Suppressor macrophage treated with lipopolysaccharide for 1 hour (primary cell): ENCODE data around the gene TRIM4.
"Not testable (repeated sequence)": the region's sequence is repeated elsewhere in the genome, so short reads cannot be mapped to it uniquely, and the experiment has no call there.

ENCODE experiments used
- DNase-seq, 3 donors: peaks; one replicate each; pipeline ENCODE4 v3.0.0-alpha.2; 2020 to 2022

Gene TRIM4, protein sequence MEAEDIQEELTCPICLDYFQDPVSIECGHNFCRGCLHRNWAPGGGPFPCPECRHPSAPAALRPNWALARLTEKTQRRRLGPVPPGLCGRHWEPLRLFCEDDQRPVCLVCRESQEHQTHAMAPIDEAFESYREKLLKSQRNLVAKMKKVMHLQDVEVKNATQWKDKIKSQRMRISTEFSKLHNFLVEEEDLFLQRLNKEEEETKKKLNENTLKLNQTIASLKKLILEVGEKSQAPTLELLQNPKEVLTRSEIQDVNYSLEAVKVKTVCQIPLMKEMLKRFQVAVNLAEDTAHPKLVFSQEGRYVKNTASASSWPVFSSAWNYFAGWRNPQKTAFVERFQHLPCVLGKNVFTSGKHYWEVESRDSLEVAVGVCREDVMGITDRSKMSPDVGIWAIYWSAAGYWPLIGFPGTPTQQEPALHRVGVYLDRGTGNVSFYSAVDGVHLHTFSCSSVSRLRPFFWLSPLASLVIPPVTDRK

DNA sequence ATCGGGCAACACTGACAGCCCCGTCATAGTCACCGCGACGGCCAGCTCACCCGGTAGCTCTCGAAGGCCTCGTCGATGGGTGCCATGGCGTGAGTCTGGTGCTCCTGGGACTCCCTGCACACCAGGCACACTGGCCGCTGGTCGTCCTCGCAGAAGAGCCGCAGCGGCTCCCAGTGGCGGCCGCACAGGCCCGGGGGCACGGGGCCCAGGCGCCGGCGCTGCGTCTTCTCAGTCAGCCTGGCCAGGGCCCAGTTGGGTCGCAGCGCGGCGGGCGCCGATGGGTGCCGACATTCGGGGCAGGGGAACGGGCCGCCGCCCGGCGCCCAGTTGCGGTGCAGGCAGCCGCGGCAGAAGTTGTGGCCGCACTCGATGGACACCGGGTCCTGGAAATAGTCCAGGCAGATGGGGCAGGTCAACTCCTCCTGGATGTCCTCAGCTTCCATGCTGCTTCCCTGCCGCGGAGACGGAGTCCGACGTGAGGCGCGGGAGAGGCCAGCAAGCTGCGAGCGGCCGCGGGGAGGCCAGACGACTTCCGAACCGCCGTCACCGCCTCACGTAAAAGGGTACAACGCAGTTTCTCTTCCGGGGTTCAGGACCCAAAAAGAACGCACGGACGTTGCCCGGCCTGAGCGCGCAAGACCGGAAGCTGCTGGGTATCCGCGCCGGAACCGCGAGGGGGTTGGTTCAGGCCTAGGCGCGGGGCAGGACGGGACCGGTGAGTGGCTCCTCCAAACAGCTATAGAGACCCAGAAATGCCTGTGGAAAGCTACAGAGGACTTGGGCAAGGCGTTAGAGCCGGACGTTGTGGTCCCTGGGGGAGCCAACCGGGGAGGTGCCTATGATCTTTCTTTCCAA lies at the start of gene TRIM4:
TSS of gene TRIM4 (minus strand) at position 572 of the 855 bp plus-strand sequence. CDS start at position 443, 129 bp downstream.
- peak; percentile 94 to 96 (median 94) for DNase-seq

DNA sequence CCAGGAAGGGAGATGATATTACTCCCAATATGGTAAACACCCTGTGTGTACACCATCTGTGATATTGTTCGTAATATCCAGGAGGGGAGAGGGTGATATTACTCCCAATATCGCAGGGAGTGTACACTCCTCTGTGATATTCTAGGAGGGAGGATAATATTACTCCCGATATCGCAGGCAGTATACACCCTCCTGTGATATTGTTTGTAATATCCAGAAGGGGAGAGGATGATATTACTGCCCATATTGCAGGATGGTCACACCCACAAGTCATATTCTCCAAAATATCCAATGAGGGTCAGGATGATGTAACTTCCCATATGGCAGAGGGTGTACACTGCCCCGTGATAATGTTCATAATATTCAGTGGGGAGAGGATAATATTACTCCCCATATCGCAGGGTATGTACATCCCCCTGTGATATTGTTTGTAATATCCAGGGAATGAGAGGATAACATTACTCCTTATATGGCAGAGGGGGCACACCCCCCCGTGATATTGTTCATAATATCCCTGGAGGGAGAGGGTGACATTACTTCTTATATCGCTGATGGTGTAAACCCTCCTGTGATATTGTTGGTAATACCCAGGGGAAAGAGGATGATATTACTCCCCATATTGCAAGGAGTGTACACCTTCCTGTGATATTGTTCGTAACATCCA lies 39.4 kb upstream of the TRIM4 start:
- no peak for DNase-seq

DNA sequence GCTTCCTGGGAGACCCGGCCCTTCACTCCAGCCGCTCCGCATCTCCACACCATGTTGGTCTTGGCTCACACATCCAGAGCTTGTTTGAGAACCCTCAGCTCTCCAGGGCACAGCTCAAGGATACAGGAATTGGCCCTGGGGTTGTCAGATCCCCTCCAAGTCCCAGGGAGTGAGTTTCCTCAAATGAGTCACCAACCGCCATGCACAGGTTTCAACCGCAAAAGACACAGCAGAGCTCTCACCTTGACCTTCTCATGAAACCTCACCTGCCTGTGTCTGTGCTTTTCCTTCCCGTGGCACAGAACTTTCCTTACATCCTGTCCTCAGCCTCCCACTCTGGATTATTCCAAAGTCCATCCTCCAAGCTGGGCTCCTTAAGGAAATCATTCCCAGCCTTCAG lies 35.9 kb upstream of the TRIM4 start:
- DNase-seq, result no peak

DNA sequence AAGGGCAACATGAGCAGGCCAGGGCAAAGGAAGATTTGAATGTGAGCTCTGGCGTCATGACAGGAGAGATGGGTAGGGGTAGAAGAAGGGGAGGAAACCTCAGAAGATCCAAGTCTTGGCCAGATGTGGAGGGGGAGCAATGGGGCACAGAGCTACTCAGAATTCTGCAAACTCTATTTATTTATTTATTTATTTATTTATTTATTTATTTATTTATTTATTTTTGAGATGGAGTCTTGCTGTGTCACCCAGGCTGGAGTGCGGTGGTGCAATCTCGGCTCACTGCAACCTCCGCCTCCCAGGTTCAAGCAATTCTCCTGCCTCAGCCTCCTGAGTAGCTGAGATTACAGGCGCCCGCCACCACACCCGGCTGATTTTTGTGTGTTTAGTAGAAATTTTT lies 35.3 kb upstream of the TRIM4 start:
- not testable (repeated sequence) for DNase-seq

DNA sequence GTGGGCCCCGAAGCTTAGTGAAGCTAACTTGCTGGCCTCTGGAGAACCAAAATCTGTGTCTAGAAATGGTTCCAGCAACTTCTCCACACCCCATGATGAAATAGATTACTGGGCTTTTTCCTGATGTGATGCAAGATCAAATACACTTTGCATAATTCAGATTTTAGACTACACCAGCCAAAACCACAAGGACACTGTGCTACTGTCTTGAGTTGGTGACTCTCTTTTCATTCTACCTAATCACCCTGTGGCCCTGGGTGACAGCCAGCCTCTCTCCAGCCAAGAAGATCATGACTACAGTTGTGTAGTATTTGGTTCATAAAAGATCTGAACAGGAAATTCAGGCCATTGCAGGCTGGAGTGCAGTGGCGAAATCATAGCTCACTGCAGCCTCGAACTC lies 34.3 kb upstream of the TRIM4 start:
- DNase-seq, result peak; percentile 64 to 80 (median 79)

DNA sequence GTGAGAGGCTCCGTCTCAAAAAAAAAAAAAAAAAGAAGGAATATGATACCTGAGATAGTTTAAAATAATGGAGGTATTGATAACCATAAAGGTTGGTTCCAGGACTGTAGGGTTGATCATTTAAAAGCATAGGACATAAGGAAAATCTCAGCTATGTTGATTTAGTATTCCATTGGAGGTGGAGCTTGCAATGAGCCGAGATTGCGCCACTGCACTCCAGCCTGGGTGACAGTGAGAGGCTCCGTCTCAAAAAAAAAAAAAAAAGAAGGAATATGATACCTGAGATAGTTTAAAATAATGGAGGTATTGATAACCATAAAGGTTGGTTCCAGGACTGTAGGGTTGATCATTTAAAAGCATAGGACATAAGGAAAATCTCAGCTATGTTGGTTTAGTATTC lies 33.3 kb upstream of the TRIM4 start:
- DNase-seq, result not testable (repeated sequence)

DNA sequence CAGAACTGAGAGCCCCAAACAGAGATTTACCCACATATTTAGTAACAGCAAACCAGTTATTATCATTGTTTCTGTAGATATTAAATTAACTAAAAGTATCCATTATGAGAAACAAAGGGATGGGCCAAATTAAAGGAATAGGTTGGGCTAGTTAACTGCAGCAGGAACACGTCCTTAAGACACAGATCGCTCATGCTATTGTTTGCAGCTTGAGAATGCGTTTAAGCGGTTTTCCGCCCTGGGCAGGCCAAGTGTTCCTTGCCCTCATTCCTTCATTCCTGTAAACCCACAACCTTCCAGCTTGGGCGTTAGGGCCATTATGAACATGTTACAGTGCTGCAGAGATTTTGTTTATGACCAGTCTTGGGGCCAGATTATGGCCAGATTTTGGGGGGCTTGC lies 31.5 kb upstream of the TRIM4 start:
- not testable (repeated sequence) for DNase-seq

DNA sequence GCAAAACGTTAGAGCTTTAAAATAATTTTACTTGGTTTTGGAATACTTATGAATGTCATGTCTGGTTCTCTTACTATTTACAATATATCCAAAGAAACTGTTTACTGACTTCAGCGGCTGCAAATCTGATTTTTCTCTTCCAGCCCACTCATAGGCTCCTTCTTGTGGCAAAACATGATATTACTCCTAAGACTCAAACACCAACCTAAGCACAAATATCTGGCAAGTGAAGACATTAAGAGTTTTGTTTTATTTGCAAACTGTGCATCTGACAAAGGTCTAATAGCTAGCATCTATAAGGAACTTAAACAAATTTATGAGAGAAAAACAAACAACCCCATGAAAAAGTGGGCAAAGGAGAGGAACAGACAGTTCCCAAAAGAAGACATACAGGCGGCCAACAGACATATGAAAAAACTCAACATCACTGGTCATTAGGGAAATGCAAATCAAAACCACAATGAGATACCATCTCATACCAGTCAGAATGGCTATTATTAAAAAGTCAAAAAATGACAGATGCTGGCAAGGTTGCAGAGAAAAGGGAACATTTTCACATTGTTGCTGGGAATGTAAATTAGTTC lies 30.4 kb upstream of the TRIM4 start:
- DNase-seq, result peak; percentile 11 to 40 (median 26)

DNA sequence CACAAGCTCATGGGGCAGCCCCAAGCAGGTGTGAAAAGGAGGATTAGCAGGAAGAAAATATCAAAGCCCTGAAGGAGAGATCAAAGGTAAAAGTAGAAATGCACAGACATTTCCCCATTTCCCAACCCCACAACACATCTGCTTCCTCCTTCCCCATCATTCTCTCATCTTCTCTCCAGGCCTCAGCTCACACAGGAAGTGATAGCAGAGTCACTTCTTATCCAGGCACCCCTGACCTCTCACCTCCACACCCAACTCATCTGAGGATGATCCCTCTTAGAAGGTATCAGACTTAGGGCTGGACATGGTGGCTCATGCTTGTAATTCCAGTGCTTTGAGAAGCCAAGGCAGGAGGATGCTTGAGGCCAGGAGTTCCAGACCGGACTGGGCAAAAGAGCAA lies 28.3 kb upstream of the TRIM4 start:
- no peak for DNase-seq

DNA sequence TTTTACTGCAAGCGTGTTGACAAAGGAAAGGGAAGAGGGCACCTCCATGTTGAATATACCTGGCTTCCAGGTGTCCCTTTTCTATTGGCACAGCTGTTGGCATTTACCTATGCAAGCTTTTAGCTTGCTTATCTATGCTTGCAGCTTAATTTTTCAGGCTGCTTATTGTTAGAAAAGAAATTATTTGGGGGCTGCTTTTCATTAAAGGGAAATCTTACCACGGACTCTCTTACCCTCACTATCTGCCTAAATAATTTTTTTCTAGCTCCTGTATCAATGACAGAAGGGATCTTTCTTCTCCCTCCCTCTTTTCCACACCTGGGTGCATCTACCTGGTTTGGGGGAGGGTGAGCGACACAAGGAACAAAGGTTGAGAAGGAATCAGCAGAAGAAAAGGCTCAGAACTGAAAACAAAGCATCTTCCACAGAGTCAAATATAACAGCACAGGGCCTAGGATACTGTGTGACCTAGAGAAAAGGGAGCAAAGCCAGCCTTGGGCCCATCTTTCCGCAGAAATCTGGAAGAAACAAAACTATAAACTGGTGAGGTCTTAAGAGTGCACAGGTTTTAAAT lies 25.3 kb upstream of the TRIM4 start:
- no peak for DNase-seq

DNA sequence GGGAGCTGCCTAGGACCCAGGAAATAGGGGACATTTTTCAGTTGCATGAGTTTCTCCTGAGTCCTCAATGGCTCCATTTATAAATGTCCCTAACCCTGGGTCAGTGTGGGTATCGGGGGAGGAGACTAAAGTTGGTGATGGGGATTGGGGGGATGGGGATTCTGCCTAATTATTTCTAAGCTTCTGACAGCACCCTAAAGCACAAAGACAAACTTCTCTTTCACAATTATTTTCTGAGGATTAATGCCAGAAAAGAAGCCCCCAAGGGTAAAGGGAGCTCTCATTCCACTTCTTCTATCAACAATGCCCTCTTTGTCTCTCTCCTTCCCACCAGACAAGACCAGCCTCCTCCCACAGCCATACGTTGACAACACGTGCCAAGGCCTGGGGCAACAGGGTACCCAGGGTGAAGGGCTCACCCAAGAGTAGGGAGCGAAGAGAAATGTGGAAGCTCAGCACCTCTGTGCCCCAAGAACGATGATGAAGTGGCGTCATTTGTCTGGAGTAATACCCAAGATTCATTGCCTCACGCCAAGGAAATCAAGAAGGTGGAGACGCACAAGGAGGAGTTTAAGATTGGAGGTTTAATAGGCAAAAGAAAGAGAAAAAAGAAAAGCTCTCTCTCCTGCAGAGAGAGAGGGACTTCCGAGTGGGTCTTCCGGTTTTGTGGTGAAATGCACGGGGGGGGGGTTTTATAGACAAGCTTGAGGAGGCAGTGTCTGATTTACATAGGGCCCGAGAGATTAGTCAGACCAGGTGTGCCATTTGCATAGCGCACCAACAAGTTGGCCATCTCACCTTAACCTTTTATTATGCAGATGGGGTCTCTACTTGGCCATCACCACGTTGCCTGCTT lies 24.5 kb upstream of the TRIM4 start:
- DNase-seq, result peak in 1 of 3 donors; percentile 14

DNA sequence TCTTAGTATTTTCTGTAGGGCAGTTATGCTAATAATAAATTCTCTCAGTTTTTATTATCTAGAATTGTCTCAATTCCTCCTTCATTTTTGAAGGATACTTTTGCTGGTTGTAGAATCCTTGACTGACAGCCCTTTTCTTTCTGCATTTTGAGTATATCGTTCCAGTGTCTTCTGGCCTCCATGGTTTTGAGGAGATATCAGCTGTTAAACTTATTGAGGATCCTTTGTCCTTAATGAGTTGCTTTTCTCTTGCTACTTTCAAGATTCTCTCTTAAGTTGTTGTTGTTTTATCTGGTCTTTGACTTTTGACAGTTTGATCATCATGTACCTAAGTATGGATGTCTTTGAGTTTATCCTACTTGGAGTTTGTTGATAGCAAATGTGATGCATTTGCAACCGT lies 19.0 kb upstream of the TRIM4 start:
- no peak for DNase-seq

DNA sequence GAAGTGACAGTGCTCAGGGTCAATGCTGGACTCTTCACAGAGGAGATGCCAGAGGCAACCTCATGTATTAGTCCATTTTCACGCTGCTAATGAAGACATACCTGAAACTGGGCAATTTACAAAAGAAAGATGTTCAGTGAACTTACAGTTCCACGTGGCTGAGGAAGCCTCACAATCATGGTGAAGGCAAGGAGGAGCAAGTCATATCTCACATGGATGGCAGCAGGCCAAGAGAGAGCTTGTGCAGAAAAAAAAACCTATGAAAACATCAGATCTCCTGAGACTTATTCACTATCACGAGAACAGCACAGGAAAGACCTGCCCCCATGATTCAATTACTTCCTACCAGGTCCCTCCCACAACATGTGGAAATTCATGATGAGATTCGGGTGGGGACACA lies 15.7 kb upstream of the TRIM4 start:
- DNase-seq, result peak in 1 of 3 donors; percentile 8

DNA sequence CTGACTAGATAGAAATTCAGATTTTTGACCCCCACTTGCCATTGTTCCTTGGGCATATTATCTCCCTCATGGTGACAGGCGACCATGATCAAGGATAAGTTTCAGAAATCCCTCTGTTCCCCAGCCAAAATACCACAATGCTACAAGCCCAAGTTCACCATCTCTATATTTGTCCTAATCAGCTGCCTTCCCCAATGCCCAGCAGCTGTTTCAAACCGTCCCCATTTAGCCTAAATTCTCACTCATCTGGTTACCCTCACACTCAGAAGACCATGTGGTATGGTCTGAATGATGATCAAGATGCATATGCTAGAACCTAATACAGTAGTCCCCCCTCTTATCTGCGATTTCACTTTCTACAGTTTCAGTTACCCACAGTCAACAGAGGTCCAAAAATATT lies 11.0 kb upstream of the TRIM4 start:
- no peak for DNase-seq

DNA sequence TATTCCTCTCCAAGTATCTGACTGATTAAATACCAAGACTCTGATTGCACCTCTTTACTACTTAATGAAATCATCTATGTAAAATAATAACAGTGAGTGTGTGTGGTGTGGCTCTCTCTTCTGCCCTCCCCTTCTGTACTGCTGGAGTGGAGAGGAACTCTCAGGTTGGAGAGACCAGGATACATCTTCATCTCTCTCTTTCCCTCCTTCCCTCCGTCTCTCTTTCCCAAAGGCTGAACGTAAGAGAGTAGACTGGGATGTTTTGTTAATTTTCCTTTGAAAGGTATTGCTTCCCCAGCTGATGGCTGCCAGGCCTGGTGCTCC lies 10.4 kb upstream of the TRIM4 start:
- no peak for DNase-seq

DNA sequence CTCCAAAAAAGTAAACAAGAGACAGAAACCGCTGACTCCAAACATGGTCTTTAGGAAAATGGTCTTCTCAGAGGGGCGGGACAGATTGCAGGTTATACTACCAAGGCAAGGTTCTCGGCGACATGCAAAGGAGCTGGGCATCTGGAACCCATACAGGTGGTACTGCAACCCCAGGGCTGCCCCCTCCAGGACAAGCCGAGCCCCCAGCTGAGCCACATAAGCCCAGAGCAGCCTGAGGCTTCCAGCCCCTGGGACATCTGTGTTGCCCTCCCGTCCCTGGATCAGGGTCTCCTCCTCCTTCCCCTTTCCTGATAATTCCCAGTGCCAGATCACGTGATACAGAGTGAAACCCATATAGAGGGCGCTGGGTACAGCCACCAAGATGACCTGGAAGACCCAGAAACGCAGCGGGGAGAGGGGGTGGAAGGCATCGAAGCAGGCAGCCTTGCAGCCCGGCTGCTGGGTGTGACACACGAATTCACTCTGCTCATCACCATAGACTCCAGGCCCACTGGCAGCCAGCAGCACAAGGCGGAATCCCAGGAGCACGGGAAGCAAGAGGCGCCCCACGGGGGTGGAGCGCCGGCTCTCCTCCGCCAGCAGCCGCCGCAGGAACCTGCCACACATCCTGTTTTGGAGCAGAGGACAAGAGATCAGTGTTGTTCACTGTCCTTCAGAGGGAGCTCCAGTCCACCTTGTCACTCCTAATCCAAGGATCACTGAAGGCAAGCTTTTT lies 9.8 kb upstream of the TRIM4 start, which contains the start of gene GJC3:
TSS of gene GJC3 (minus strand) at position 627 of the 736 bp plus-strand sequence. CDS start at position 627, 0 bp downstream.
- DNase-seq, result peak; percentile 57 to 74 (median 59)

DNA sequence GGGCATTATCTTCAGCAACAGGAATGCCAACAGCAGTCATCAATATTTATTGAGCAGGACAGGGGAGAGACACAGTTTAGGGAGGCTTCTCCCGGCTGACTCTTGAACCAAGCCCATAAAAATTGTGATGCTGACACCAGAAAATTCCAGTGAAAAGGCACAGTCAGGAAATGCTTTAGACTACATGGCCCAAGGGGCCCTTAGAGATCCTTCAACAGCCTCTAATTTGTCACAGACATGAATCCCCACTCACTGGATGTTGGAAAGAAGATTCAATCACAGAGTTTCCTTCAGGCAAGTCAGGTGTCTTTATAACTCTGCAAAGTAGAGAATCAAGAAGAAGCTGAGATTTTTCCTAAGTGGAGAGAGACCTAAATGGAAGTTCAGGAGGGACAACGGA lies 8.9 kb upstream of the TRIM4 start:
- no peak for DNase-seq

DNA sequence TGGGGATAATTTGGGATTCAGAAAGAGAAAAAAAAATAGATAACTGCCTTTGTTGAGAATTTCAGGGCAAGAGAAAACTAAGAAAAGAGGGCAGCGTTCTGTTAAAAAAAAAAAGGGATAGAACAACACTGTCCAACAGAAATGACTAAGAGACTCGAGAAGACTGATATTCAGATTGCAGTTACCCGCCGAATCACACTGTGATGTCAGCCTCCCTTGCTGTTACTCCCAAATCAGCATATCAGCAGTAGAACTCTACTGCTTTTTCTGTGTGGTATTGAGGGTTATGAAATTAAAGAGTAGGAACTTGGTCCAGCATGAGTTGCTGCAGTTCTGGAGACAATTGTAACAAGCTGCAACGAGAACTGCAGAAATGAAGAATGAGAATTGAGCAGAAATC lies 8.2 kb upstream of the TRIM4 start:
- peak in 1 of 3 donors; percentile 14 for DNase-seq

DNA sequence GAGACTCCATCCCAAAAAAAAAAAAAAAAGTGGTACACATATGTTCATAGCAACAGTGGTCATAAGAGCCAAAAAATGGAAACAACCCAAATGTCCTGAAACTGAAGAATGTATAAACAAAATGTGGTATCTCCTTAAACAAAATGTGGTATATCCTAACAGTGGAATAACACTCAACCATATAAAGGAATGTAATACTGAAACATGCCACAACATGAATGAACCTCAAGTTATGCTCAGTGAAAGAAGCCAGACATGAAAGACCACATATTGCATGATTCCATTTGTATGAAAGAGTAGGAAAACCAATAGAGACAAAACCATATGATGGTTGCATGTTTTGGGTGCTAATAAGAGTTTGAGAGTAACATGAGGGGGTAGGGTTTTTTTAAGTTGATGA lies 7.0 kb upstream of the TRIM4 start:
- DNase-seq, result no peak

DNA sequence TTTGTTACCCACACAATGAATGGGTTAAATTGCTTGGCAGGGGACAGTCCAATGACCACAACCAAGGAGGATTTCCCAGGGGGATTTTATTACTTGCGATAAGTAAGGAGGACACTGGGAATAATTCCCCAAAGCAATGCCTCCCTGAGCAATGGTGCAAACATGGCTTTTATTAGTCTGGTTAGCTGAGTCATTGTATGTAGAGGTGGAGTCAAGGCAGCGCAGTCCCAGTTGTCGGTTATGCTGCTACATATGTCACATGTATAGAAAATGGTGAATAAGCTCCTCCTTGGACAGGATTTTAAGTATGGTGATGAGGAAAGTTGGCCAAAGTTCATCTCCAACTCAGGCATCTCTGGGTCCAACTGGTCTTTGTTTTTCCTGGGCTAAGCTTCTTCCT lies 3.9 kb upstream of the TRIM4 start:
- DNase-seq, result peak; percentile 26 to 44 (median 32)

DNA sequence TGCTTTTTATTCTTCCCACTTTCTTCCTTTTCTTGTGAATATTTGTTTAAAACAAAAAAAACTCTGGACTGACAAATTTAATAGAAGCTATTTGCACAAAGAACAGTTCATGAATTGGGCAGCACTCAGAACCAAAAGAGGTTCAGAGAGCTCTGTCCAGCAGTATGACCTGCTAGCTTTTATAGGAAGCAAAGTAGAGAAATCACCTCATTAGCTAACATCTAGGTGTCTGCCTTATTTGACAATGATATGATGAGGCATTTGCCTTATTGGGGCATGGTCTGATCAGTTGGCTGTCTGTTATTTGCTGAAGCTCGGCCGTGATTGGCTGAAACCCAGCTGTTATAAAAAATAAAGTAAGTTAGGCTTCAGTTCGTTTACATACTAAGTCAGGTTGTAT lies 819 bp upstream of the TRIM4 start:
- no peak for DNase-seq
